CD14-positive monocyte (primary cell): Measurements from ENCODE around the gene IMMP1L. TPM values are rescaled to one million over a fixed set of nuclear protein-coding genes. Genes with fewer than 3 reads are reported as not detected.

Experiments
- DNase-seq, 3 donors: peaks; one replicate each; pipeline ENCODE4 v3.0.0-alpha.2; 2011 to 2022
- H2AFZ ChIP-seq: 2 replicates; pipeline ENCODE4 v1.6.0; 2012; ENCODE audit warnings: mild to moderate bottlenecking, low read depth, low read length, inconsistent platforms; ENCODE audit not compliant: insufficient read depth, poor library complexity, severe bottlenecking
- H3K27ac ChIP-seq, 2 donors: 1 replicate in 1 of 2; 2 replicates in 1 of 2; pipeline ENCODE4 v1.5.1; 2012 to 2013; ENCODE audit warnings: low read length in 2 of 2, control low read depth in 1 of 2, inconsistent platforms in 1 of 2, low read depth in 1 of 2, mild to moderate bottlenecking in 1 of 2
- H3K27me3 ChIP-seq, 2 donors: one replicate each; pipeline versions ENCODE4 v1.6.0 to v1.6.1; 2011 to 2013; ENCODE audit warnings: low read length in 2 of 2; ENCODE audit not compliant: control insufficient read depth in 2 of 2, insufficient read depth in 2 of 2
- H3K36me3 ChIP-seq, 2 donors: replicated peaks in 1 of 2; 1 replicate in 1 of 2; 2 replicates in 1 of 2; pipeline versions ENCODE4 v1.5.1 to v1.6.1; 2012 to 2013; ENCODE audit warnings: low read length in 2 of 2, control low read depth in 1 of 2, inconsistent platforms in 1 of 2, mild to moderate bottlenecking in 1 of 2; ENCODE audit not compliant: insufficient read depth in 2 of 2, control insufficient read depth in 1 of 2
- H3K4me1 ChIP-seq, 2 donors: 1 replicate in 1 of 2; 2 replicates in 1 of 2; pipeline versions ENCODE4 v1.5.1 to v1.6.1; 2012 to 2013; ENCODE audit warnings: low read length in 2 of 2, control low read depth in 1 of 2, inconsistent platforms in 1 of 2, mild to moderate bottlenecking in 1 of 2, moderate library complexity in 1 of 2; ENCODE audit not compliant: insufficient read depth in 2 of 2, control insufficient read depth in 1 of 2
- H3K4me2 ChIP-seq: replicated peaks from 2 replicates; pipeline ENCODE3; 2012; ENCODE audit warnings: low read length, moderate library complexity, mild to moderate bottlenecking; ENCODE audit not compliant: poor library complexity, severe bottlenecking; ENCODE audit errors: extremely low read depth
- H3K4me3 ChIP-seq, 3 experiments: fragments of 200-600 bp in 1 of 3; sonication (generic) in 1 of 3; replicated peaks in 1 of 3; 1 replicate in 2 of 3; 2 replicates in 1 of 3; pipeline ENCODE4 v1.5.1; 2011 to 2013; ENCODE audit warnings: low read length in 3 of 3, mild to moderate bottlenecking in 3 of 3, control low read depth in 2 of 3, low read depth in 2 of 3, inconsistent platforms in 1 of 3, moderate library complexity in 1 of 3
- H3K79me2 ChIP-seq: 2 replicates; pipeline ENCODE4 v1.6.0; 2012; ENCODE audit warnings: mild to moderate bottlenecking, control low read depth, inconsistent platforms, low read length, moderate library complexity; ENCODE audit not compliant: insufficient read depth
- H3K9ac ChIP-seq: 2 replicates; pipeline ENCODE4 v1.6.0; 2017; ENCODE audit warnings: low read length, mild to moderate bottlenecking; ENCODE audit not compliant: insufficient read depth, poor library complexity, severe bottlenecking
- H3K9me3 ChIP-seq, 2 donors: replicated peaks in 1 of 2; 1 replicate in 1 of 2; 2 replicates in 1 of 2; pipeline versions ENCODE4 v1.5.1 to v1.6.1; 2012 to 2013; ENCODE audit warnings: low read length in 2 of 2, control low read depth in 1 of 2; ENCODE audit not compliant: control insufficient read depth in 1 of 2, insufficient read depth in 1 of 2
- H4K20me1 ChIP-seq: 2 replicates; pipeline ENCODE4 v1.6.0; 2012; ENCODE audit warnings: mild to moderate bottlenecking, low read length, control low read depth, moderate library complexity; ENCODE audit not compliant: insufficient read depth
- H3K27ac Mint-ChIP-seq, 7 donors: one replicate each; pipeline ENCODE4 v1.8.0; 2020; ENCODE audit warnings: mild to moderate bottlenecking in 7 of 7, mixed read lengths in 7 of 7, moderate library complexity in 6 of 7, inconsistent platforms in 2 of 7
- H3K27me3 Mint-ChIP-seq, 3 donors: one replicate each; pipeline ENCODE4 v1.8.0; 2021 to 2022; ENCODE audit warnings: low read depth in 3 of 3, mild to moderate bottlenecking in 3 of 3, mixed read lengths in 3 of 3, moderate library complexity in 3 of 3, inconsistent platforms in 1 of 3
- H3K36me3 Mint-ChIP-seq, 2 donors: one replicate each; pipeline ENCODE4 v1.8.0; 2020; ENCODE audit warnings: mixed read lengths in 2 of 2, inconsistent platforms in 1 of 2, mild to moderate bottlenecking in 1 of 2
- H3K4me1 Mint-ChIP-seq: one replicate; pipeline ENCODE4 v1.8.0; 2020; ENCODE audit warnings: mild to moderate bottlenecking, mixed read lengths
- H3K4me3 Mint-ChIP-seq, 2 donors: one replicate each; pipeline ENCODE4 v1.8.0; 2020; ENCODE audit warnings: mild to moderate bottlenecking in 2 of 2, mixed read lengths in 2 of 2, moderate library complexity in 1 of 2
- H3K9me3 Mint-ChIP-seq, 7 donors: one replicate each; pipeline ENCODE4 v1.8.0; 2020 to 2022; ENCODE audit warnings: mixed read lengths in 7 of 7, mild to moderate bottlenecking in 6 of 7, moderate library complexity in 6 of 7, inconsistent platforms in 2 of 7
- CTCF ChIP-seq: fragments of 200-600 bp; IDR thresholded peaks from one replicate; pipeline ENCODE4 v1.8.0; 2022; ENCODE audit warnings: antibody characterized with exemption, mild to moderate bottlenecking
- WGBS: methylation state at CpG from one replicate; pipeline ENCODE4 v1.1.5; 2013; ENCODE audit warnings: missing lambda C conversion rate; ENCODE audit not compliant: insufficient coverage; 5-methylcytosine and 5-hydroxymethylcytosine counted together
- intact Hi-C, 2 donors: fragments of 100-400 bp; cut with micrococcal nuclease; formaldehyde crosslinking; loops; one replicate each; pipeline versions ENCODE4 v1.15.0 to v1.15.1; 2023
- polyA plus RNA-seq, 3 donors: library from polyadenylated mRNA; depleted of rRNA in 1 of 3; unstranded in 2 of 3; stranded (reverse) in 1 of 3; fragments of 300-500 nt in 2 of 3; fragments of >200 nt in 1 of 3; fragmentation: Illumina TruSeq in 2 of 3; gene quantifications; 1 replicate in 2 of 3; 2 replicates in 1 of 3; pipeline ENCODE4 v1.2.3, GENCODE V29; 2012 to 2021

IMMP1L gene
- polyA plus RNA-seq, 3 donors, result 0.53 to 5.0 (median 4.7) TPM

DNA sequence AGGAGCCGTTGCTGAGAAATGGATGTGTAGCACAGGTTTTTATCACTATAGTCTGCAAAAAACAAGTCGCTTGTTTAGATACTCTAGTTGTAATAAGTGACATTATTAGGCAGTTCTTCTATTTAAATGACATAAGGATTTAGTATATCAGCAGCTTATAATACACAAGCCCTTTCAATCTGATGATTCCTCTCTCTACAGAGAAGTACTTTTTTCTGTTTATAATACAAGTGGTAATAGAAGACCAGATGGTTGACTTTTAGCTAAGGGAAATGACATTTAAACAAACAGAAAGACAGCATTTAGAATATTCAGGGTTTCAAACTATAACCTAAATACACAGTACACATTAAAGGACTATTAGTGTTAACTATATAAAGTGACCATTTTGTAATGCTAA lies 60.4 kb downstream of the IMMP1L start:
- DNase-seq, result no peak
- intact Hi-C loops, result no loop called here
- H3K27me3 ChIP-seq, result no peaks in the 10 kb centered on the region
- H3K9ac ChIP-seq, result no peak overlapping the region
- Mint-ChIP-seq H3K27me3 (peaks cover 0 to 1% (median 0%) of the 10 kb centered on the region in 3 donors), H3K4me3 (no peak overlapping the region), H3K4me1 (no peaks in the 10 kb centered on the region), H3K27ac (no peak overlapping the region), H3K36me3 (peaks cover 13 to 15% of the 10 kb centered on the region in 2 donors), H3K9me3 (peaks cover 0 to 2% (median 0%) of the 10 kb centered on the region in 7 donors)
- H3K36me3 ChIP-seq, result no peaks in the 10 kb centered on the region
- no peak for TF ChIP-seq CTCF
- H3K79me2 ChIP-seq, result no peaks in the 10 kb centered on the region
- no peaks in the 10 kb centered on the region for H4K20me1 ChIP-seq
- H3K27ac ChIP-seq, result no peak overlapping the region
- no peak overlapping the region for H3K4me3 ChIP-seq
- H3K9me3 ChIP-seq, result no peaks in the 10 kb centered on the region
- H3K4me2 ChIP-seq, result no peak overlapping the region
- H3K4me1 ChIP-seq, result no peaks in the 10 kb centered on the region
- no CpG with 5 or more reads among the region's 2 CpGs for WGBS
- no peak overlapping the region for H2AFZ ChIP-seq

DNA sequence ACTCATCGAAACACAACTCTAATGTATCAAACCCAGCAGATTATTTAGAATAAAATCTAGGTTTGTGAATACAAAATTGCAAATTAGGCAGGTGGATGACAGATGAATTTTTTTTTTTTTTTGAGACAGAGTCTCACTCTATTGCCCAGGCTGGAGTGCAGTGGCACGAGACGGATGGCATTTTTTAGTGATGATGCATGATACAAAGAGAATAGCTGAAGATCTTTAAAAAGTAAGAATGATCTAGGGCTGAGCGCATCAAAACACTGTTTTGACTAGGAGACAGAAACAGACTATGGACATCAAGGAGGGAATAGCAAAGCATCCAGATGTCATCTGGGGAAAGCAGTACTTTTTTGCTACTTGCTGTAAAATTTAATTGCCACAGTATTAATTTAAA lies 63.8 kb downstream of the IMMP1L start:
- DNase-seq, result no peak
- no peaks in the 10 kb centered on the region for H3K4me1 ChIP-seq
- Mint-ChIP-seq H3K27ac (no peak overlapping the region), H3K27me3 (peaks cover 0 to 1% (median 0%) of the 10 kb centered on the region in 3 donors), H3K4me3 (no peak overlapping the region), H3K9me3 (peaks cover 0 to 2% (median 0%) of the 10 kb centered on the region in 7 donors), H3K4me1 (no peaks in the 10 kb centered on the region), H3K36me3 (peaks cover 10% of the 10 kb centered on the region in 2 donors)
- TF ChIP-seq CTCF, result no peak
- H3K79me2 ChIP-seq, result no peaks in the 10 kb centered on the region
- no peak overlapping the region for H3K27ac ChIP-seq
- H3K4me2 ChIP-seq, result no peak overlapping the region
- intact Hi-C loops, result no loop called here
- H4K20me1 ChIP-seq, result no peaks in the 10 kb centered on the region
- no peak overlapping the region for H2AFZ ChIP-seq
- no peak overlapping the region for H3K4me3 ChIP-seq
- no peaks in the 10 kb centered on the region for H3K36me3 ChIP-seq
- 90% methylated on average over 2 of the region's 4 CpGs for WGBS
- H3K9ac ChIP-seq, result no peak overlapping the region
- no peaks in the 10 kb centered on the region for H3K9me3 ChIP-seq
- no peaks in the 10 kb centered on the region for H3K27me3 ChIP-seq
